ENCODE measurements around the gene ZBTB46.
"Not testable (repeated sequence)": the region's sequence is repeated elsewhere in the genome, so short reads cannot be mapped to it uniquely, and the experiment has no call there.

Gene ZBTB46

DNA sequence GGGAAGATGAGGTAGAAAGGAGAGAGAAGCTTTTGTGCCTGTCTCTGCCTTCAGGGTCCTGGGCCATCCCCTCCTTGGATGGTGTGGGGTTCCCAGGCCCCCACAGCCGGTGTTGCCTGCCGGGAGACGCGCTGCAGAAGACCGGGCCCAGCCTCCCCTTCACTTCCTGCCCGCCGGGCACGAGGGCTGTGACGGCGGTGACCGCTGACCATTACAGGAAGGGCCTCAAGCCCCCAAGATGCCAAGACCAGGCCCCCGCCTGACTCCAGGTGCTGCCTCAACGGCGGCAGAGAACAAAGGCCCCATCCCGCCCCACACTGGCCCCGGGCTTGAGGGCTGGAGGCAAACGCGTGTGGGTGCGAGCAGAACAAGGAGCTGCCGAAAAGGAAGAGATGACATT, 38.2 kb downstream of the ZBTB46 start:
- no peaks in the 10 kb centered on the region for H3K36me3 Mint-ChIP-seq
- H3K4me1 Mint-ChIP-seq: no peaks in the 10 kb centered on the region
- H3K27me3 Mint-ChIP-seq: no peaks in the 10 kb centered on the region
- H3K27ac Mint-ChIP-seq: no peak overlapping the region
- no peaks in the 10 kb centered on the region for H3K9me3 Mint-ChIP-seq
- H3K4me3 Mint-ChIP-seq: no peak overlapping the region

DNA sequence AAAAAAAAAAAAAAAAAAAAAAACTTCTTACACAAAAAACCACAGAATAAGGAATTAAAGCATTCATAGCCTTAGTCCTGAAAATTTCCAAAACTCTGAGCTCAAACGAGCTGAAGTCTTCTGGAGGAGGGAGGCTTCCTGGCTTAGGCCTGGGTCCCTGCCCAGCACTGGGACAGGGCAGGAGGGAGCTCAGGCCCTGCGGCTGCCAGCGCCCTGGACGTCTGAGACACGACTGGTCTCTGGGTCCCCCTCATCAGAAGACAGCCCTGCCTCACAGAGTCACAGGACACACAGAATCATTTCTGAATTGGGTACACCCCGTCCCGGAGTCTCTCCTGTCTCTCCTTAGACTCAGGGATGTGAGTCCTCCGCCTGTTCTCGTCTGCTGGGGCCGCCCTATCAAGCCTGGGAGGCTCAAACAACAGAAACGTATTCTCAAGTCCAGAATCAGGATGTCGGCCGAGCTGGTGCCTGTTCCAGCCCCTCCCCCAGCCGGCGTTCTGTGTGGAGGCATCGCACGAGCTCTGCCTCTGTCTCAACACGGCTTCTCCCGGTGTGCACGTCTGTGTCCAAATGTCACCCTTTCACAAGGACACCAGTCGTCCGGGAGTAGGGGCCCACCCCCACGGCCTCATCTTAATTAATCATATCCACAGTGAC, 39.4 kb downstream of the ZBTB46 start:
- H3K9me3 Mint-ChIP-seq: no peaks in the 10 kb centered on the region
- H3K27me3 Mint-ChIP-seq: no peaks in the 10 kb centered on the region
- H3K27ac Mint-ChIP-seq: no peak overlapping the region
- no peaks in the 10 kb centered on the region for H3K4me1 Mint-ChIP-seq
- no peak overlapping the region for H3K4me3 Mint-ChIP-seq
- no peaks in the 10 kb centered on the region for H3K36me3 Mint-ChIP-seq

DNA sequence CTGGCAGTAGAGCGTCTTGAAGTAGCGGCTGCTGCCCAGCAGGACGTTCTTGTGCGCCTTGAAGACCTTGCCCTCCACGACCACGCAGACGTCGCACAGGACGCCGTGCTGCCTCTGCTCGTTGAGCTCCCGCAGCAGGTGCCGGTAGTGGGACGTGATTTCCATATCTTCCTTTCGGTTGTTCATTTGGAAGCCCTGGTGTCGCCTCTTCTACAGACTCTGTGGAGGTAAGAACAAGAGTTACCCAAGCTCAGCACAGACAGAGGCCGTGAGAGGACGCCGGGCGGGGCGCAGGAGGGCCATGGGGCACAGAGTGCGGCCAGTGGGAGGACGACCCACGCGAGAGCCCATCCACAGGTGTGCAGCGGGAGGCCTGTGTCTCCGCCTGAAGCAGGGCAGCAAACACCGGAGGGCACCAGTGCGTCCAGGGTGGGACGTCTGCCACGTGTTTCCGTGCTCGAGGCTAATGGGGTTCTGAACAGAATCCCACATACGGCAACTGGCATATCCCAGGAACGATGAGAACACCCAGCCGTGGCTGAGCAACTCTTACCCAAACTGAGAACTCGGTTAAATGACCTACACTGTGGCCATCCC, 40.4 kb downstream of the ZBTB46 start:
- H3K36me3 Mint-ChIP-seq: no peaks in the 10 kb centered on the region
- H3K27me3 Mint-ChIP-seq: no peaks in the 10 kb centered on the region
- no peaks in the 10 kb centered on the region for H3K9me3 Mint-ChIP-seq
- no peak overlapping the region for H3K4me3 Mint-ChIP-seq
- no peaks in the 10 kb centered on the region for H3K4me1 Mint-ChIP-seq
- H3K27ac Mint-ChIP-seq: no peak overlapping the region

DNA sequence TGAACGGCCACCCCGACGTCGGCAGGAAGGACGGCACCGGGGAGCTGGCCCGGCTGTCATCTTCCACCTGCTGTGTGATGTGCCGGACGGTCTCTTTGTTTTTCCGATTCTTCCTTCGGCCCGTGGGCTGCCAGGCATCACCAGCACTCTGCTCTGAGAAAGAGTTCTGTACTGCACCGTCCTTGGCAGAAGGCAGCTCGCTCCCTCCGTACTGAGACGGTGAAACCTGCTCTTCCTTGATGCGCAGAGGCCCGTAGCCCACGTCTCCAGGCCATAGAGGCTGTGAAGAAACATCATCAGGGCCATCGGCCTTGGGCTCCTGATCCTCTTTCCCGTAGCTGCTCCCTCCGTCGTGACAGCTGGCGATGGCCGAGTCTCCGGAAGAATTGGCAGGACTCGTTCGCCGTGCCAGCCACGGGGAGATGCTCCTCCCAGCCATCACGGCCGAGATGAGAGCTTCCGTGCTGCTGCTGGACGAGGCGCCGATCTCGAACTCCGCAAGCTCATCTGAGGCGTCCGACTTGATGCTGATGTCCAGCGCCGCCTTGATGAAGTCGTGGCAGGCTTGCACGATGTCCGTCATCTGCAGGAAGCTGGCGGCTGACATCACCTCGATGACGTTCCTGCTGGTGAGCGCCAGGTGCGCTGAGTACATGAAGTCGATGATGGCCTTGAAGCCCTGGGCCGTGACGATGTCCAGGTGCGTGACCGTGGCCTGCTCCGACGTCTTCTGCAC, 41.1 kb downstream of the ZBTB46 start:
- no peaks in the 10 kb centered on the region for H3K27me3 Mint-ChIP-seq
- H3K4me1 Mint-ChIP-seq: no peaks in the 10 kb centered on the region
- H3K36me3 Mint-ChIP-seq: no peaks in the 10 kb centered on the region
- no peak overlapping the region for H3K27ac Mint-ChIP-seq
- H3K9me3 Mint-ChIP-seq: no peaks in the 10 kb centered on the region
- H3K4me3 Mint-ChIP-seq: no peak overlapping the region

DNA sequence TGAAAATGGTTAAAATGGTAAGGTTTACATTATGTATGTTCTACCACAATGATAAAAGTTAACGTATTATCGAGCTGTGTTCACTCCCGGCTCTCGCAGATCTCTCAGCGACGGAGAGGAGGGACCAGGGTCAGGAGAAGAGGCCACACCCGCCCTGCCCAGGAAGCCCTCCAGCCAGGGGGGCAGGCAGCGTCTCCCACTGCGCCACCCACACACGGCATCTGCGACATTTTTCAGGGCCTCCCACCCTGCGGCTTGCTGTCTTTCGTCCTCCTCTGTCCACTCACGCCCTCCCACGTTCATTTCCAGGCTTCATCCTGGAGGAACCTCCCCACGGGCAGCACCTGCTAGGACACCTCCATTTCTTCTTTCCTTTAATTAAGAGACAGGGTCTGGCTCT, 43.3 kb downstream of the ZBTB46 start:
- no peaks in the 10 kb centered on the region for H3K36me3 Mint-ChIP-seq
- H3K27ac Mint-ChIP-seq: no peak overlapping the region
- no peak overlapping the region for H3K4me3 Mint-ChIP-seq
- no peaks in the 10 kb centered on the region for H3K9me3 Mint-ChIP-seq
- no peaks in the 10 kb centered on the region for H3K27me3 Mint-ChIP-seq
- H3K4me1 Mint-ChIP-seq: peaks cover under 1% of the 10 kb centered on the region

DNA sequence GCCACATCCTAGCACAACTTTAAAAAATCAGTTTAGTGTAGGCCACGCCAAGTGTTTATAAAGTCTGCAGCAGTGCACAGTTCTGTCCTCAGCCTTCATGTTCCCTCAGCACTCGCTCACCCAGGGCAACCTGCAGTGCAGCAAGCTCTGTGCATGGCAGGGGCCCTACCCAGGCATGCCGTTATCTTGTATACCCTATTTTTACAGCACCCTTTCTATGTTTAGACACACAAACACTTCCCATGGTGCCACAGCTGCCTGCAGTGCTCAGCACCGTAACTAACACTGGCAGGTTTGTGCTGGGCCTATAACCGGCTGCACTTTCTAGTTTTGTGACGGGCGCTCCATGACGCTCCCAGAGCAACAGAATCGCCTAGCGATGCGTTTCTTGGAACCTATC, 43.8 kb downstream of the ZBTB46 start:
- Mint-ChIP-seq H3K9me3 (no peaks in the 10 kb centered on the region), H3K4me1 (peaks cover 5% of the 10 kb centered on the region), H3K36me3 (no peaks in the 10 kb centered on the region), H3K4me3 (no peak overlapping the region), H3K27me3 (no peaks in the 10 kb centered on the region), H3K27ac (no peak overlapping the region)

DNA sequence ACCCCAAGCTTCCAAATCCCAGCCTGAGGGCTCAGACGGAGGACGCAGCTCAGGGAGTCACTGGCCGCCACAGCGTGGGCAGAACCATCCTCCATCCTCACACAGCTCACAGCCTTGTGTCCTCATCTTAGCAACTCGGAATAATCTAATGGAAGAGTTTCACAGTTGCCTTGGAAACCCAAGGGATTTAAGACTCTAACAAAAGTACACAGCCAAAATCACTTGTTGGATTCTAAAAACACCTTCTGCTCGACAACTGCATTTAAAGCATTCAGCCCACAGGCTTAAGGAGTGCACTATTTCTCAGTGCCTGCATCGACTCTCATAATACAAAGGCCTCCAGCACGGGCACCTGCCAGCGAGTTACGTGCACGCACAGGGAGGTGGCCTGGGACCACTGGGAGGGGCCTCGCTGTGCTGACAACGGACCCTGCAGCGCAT, 45.4 kb downstream of the ZBTB46 start:
- Mint-ChIP-seq H3K27ac (no peak overlapping the region), H3K27me3 (no peaks in the 10 kb centered on the region), H3K4me1 (peaks cover 12% of the 10 kb centered on the region), H3K4me3 (no peak overlapping the region), H3K36me3 (no peaks in the 10 kb centered on the region), H3K9me3 (no peaks in the 10 kb centered on the region)

DNA sequence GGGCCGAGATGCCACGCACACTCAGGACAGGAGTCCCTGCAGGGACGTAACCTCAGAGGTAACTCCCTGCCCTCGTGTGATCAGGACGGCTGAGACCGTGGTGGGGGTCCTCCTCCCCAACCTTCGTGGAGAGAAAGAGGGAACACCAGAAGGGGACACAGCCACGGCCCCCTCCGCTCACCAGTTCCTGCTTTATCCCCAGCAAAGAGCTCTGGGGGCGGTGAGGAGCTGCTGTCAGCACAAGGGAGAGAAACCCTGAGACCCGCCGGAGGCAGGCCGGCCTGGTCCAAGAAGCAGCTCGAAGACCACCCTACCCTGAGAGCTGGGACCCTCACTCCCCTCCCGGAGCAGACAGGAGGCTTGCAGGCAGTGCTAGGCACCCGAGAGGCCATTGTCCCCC, 47.1 kb downstream of the ZBTB46 start:
- Mint-ChIP-seq H3K4me3 (no peak overlapping the region), H3K9me3 (no peaks in the 10 kb centered on the region), H3K27me3 (no peaks in the 10 kb centered on the region), H3K27ac (no peak overlapping the region), H3K36me3 (no peaks in the 10 kb centered on the region), H3K4me1 (peaks cover 12% of the 10 kb centered on the region)

DNA sequence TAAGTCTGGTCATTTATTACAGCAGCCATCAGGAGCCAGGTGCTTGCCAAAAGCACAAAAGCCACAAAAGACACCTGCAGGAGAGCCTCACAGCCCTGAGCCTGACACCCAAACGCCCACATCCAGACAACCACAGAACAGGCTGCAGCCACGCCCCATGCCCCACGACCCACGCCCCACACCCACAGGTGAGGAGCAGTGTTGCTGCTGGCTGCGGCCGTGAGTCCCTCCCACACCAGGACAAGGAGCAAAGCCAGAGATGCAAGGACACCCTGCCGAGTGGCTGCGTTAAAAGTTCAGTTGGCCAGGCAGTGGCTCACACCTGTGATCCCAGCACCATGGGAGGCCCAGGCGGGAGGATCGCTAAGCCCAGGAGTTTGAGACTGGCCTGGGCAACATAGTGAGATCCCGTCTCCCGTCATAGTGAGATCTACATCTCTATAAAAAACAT, 48.5 kb downstream of the ZBTB46 start:
- Mint-ChIP-seq H3K9me3 (no peaks in the 10 kb centered on the region), H3K27me3 (no peaks in the 10 kb centered on the region), H3K4me1 (peaks cover 12% of the 10 kb centered on the region), H3K4me3 (no peak overlapping the region), H3K36me3 (no peaks in the 10 kb centered on the region), H3K27ac (peak overlapping the region; percentile 30)

DNA sequence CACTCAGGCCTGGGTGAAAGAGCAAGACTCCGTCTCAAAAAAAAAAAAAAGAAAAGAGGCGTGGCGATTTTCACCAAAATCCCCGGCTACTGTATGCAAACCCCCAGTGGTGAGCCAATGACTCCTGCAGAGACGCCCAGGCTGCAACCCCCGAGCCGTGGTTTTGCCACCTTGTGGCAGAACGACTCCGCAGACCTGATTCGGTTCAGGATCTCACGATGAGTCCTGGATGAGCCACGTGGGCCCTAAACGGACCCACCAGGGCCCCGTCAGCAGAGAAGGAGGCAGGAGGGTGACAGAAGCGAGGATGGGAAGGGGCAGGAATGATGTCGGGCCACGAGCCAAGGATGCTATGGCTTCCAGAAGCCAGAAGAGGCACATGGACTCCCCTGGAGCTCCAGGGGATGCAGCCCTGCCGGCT, 49.0 kb downstream of the ZBTB46 start:
- H3K9me3 Mint-ChIP-seq: no peaks in the 10 kb centered on the region
- H3K36me3 Mint-ChIP-seq: no peaks in the 10 kb centered on the region
- no peak overlapping the region for H3K27ac Mint-ChIP-seq
- peaks cover 12% of the 10 kb centered on the region for H3K4me1 Mint-ChIP-seq
- no peaks in the 10 kb centered on the region for H3K27me3 Mint-ChIP-seq
- no peak overlapping the region for H3K4me3 Mint-ChIP-seq

DNA sequence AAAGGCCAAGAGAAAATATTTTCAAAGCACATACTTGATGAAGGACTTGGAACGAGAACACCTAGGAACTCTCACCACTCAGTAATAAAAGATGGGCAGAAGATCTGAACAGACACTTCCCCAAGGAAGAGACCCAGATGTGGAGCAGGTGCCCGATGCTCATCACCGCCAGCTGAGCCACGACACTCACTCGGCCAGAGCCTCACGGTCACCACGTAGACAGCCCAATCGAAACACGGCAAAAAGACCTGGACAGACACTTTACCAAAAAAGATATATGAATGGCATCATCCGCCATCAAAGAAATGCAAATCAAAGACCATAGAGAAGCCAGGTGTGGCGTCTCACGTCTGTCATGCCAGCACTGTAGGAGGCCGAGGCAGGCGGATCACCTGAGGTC, 49.9 kb downstream of the ZBTB46 start:
- Mint-ChIP-seq H3K9me3 (no peaks in the 10 kb centered on the region), H3K27ac (no peak overlapping the region), H3K27me3 (no peaks in the 10 kb centered on the region), H3K4me1 (peaks cover 12% of the 10 kb centered on the region), H3K36me3 (no peaks in the 10 kb centered on the region), H3K4me3 (no peak overlapping the region)

DNA sequence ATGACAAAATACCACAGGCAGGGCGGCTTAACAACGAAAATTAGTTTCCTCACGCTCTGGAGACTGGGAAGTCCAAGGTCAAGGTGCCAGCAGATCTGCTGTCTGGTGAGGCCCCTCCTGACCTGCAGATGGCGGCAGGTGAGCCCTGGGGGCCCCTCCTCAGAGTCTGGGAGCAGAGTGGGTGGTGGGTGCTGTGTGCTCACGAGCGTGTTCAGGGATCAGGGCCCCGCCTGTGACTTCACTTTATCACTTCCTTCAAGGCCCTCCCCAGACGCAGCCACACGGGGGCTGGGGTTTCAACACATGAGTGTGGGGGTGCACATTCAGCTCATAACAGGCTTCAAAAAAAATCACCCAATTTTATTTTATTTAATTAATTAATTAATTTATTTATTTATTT, 52.2 kb downstream of the ZBTB46 start:
- H3K27ac Mint-ChIP-seq: no peak overlapping the region
- H3K27me3 Mint-ChIP-seq: no peaks in the 10 kb centered on the region
- H3K36me3 Mint-ChIP-seq: no peaks in the 10 kb centered on the region
- H3K9me3 Mint-ChIP-seq: no peaks in the 10 kb centered on the region
- H3K4me1 Mint-ChIP-seq: peaks cover 17% of the 10 kb centered on the region
- no peak overlapping the region for H3K4me3 Mint-ChIP-seq

DNA sequence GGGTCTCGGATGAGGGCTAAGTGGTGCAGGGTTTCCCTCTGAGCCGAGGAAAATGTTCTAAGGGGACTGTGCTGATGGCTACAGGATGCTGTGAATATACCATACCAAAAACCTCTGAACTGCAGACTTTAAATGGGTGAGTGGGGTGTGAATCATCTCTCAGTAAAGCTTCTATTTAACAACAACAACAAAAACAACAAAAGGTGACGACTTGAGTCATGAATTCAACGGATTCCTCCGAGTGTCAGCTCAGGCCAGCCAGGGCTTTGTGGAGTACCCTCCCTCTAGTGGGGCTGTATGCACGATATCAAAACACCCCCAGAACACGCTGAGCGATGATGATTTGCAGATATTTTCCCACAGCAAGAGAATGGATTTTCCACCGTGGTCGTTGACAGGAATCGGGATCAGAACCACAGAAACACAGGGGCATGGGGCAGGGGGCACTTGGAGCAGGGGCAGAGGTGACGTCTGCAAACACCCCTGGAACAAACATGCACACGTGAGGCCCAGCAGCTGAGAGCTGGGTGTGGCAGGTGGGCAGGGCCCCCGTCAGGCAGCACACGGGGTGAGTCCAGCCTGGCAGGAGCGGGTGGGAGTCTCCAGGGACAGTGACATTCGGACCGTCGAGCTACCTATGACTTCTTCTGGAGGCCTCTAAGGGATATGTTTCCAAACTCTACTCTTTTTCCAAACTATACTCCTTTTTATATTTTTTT, 52.9 kb downstream of the ZBTB46 start:
- Mint-ChIP-seq H3K9me3 (no peaks in the 10 kb centered on the region), H3K36me3 (no peaks in the 10 kb centered on the region), H3K4me3 (no peak overlapping the region), H3K4me1 (peaks cover 17% of the 10 kb centered on the region), H3K27me3 (no peaks in the 10 kb centered on the region), H3K27ac (no peak overlapping the region)

DNA sequence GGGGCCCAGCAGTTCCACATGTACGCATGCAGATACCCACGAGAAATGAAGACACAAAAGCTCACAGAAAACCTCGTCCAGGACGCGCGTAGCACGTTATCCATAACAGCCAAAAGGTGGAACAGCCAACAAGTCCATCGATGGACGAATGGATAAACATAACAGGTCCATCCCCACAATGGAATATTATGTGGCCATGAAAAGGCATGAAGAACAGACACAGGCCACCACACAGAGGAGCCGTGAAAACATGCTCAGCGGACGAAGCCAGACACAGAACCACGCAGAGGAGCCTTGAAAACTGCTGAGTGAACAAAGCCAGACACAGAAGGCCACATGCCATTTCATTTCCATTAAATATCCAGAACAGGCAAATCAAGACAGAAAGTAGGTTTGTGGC, 53.5 kb downstream of the ZBTB46 start:
- Mint-ChIP-seq H3K36me3 (no peaks in the 10 kb centered on the region), H3K9me3 (no peaks in the 10 kb centered on the region), H3K4me3 (no peak overlapping the region), H3K27me3 (no peaks in the 10 kb centered on the region), H3K27ac (no peak overlapping the region), H3K4me1 (peaks cover 15% of the 10 kb centered on the region)

DNA sequence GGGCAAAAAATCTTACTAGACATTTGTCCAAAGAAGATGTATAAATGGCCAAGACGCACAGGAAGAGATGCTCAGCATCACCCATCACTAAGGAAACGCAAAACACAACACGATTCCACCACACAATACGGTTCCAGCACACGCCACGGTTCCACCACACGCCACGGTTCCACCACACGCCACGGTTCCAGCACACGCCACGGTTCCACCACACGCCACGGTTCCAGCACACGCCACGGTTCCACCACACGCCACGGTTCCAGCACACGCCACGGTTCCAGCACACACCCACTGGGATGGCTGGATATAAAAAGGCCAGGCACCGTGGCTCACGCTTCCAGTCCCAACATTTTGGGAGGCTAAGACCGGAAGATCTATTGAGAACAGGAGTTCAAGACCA, 54.2 kb downstream of the ZBTB46 start:
- not testable (repeated sequence) for H3K4me3 Mint-ChIP-seq, H3K36me3 Mint-ChIP-seq, H3K9me3 Mint-ChIP-seq, H3K27me3 Mint-ChIP-seq, H3K27ac Mint-ChIP-seq, H3K4me1 Mint-ChIP-seq

Data from activated naive CD4-positive, alpha-beta T cell treated with anti-CD3 and anti-CD28 coated beads, Interleukin-2, amount 50 U/mL, for 24 hours (primary cell).